ENCODE results near the gene FAM234A. TPM values are rescaled to one million over a fixed set of nuclear protein-coding genes. Genes with fewer than 3 reads are reported as not detected.
"Not testable (repeated sequence)": the region's sequence is repeated elsewhere in the genome, so short reads cannot be mapped to it uniquely, and the experiment has no call there.

Gene FAM234A
- 24.5 TPM for polyA plus RNA-seq (2012; ENCODE audit: missing spikeins)

- DNase-seq (ENCODE audit: insufficient read length): peak; percentile 92
- no peak for TF ChIP-seq TAF1 (IDR thresholded peaks at IDR 0.05; ENCODE audit: borderline replicate concordance, low read depth, low read length)
- TF ChIP-seq POLR2A (IDR thresholded peaks at IDR 0.05; ENCODE audit: low read depth, low read length): peak; percentile 87; the same call in 1 of the 2 replicates
- peak; percentile 78 for TF ChIP-seq POLR2AphosphoS5 (IDR thresholded peaks at IDR 0.05; ENCODE audit: low read depth, low read length)
- peak; percentile 99 for FAIRE-seq
These were observed at the start of gene FAM234A for GRCh38 chr16:234468-235305. Gene FAM234A (plus strand): TSS chr16:234821. CDS start chr16:254414, 19,593 bp downstream.

GRCh38 chr16:185213-185612, 49.4 kb upstream of the FAM234A start:
- no peak for DNase-seq (ENCODE audit: insufficient read length)
- no peak for FAIRE-seq
- TF ChIP-seq TAF1 (IDR thresholded peaks at IDR 0.05; ENCODE audit: borderline replicate concordance, low read depth, low read length) (no peak), POLR2A (IDR thresholded peaks at IDR 0.05; ENCODE audit: low read depth, low read length) (no peak), POLR2AphosphoS5 (IDR thresholded peaks at IDR 0.05; ENCODE audit: low read depth, low read length) (no peak)

- no peak for DNase-seq (ENCODE audit: insufficient read length)
- no peak for TF ChIP-seq TAF1 (IDR thresholded peaks at IDR 0.05; ENCODE audit: borderline replicate concordance, low read depth, low read length)
- TF ChIP-seq POLR2AphosphoS5 (IDR thresholded peaks at IDR 0.05; ENCODE audit: low read depth, low read length): no peak
- no peak for TF ChIP-seq POLR2A (IDR thresholded peaks at IDR 0.05; ENCODE audit: low read depth, low read length)
- no peak for FAIRE-seq
These were observed 48.9 kb upstream of the FAM234A start for GRCh38 chr16:185691-186090.

- no peak for FAIRE-seq
- TF ChIP-seq POLR2AphosphoS5 (IDR thresholded peaks at IDR 0.05; ENCODE audit: low read depth, low read length): no peak
- no peak for DNase-seq (ENCODE audit: insufficient read length)
These were observed 47.3 kb upstream of the FAM234A start for GRCh38 chr16:187330-187729.

- TF ChIP-seq POLR2A (IDR thresholded peaks at IDR 0.05; ENCODE audit: low read depth, low read length) (no peak), TAF1 (IDR thresholded peaks at IDR 0.05; ENCODE audit: borderline replicate concordance, low read depth, low read length) (no peak), POLR2AphosphoS5 (IDR thresholded peaks at IDR 0.05; ENCODE audit: low read depth, low read length) (no peak)
- DNase-seq (ENCODE audit: insufficient read length) (no peak), FAIRE-seq (no peak)
These were observed 45.9 kb upstream of the FAM234A start for GRCh38 chr16:188674-189073.

- no peak for FAIRE-seq
- TF ChIP-seq TAF1 (IDR thresholded peaks at IDR 0.05; ENCODE audit: borderline replicate concordance, low read depth, low read length) (no peak), POLR2AphosphoS5 (IDR thresholded peaks at IDR 0.05; ENCODE audit: low read depth, low read length) (0 out of 2 replicates have a peak, but pooled peaks have one; percentile 33), POLR2A (IDR thresholded peaks at IDR 0.05; ENCODE audit: low read depth, low read length) (no peak)
- DNase-seq (ENCODE audit: insufficient read length): no peak
These were observed 44.9 kb upstream of the FAM234A start for GRCh38 chr16:189604-190186.

GRCh38 chr16:191831-192230, 42.8 kb upstream of the FAM234A start:
- DNase-seq (ENCODE audit: insufficient read length) (no peak), FAIRE-seq (no peak)
- no peak for TF ChIP-seq TAF1 (IDR thresholded peaks at IDR 0.05; ENCODE audit: borderline replicate concordance, low read depth, low read length)
- TF ChIP-seq POLR2A (IDR thresholded peaks at IDR 0.05; ENCODE audit: low read depth, low read length): no peak

- TF ChIP-seq POLR2AphosphoS5 (IDR thresholded peaks at IDR 0.05; ENCODE audit: low read depth, low read length): no peak
- TF ChIP-seq POLR2A (IDR thresholded peaks at IDR 0.05; ENCODE audit: low read depth, low read length): no peak
- no peak for TF ChIP-seq TAF1 (IDR thresholded peaks at IDR 0.05; ENCODE audit: borderline replicate concordance, low read depth, low read length)
- FAIRE-seq (no peak), DNase-seq (ENCODE audit: insufficient read length) (no peak)
These were observed 41.9 kb upstream of the FAM234A start for GRCh38 chr16:192686-193085.

- DNase-seq (ENCODE audit: insufficient read length) (no peak), FAIRE-seq (no peak)
- no peak for TF ChIP-seq POLR2AphosphoS5 (IDR thresholded peaks at IDR 0.05; ENCODE audit: low read depth, low read length)
- TF ChIP-seq POLR2A (IDR thresholded peaks at IDR 0.05; ENCODE audit: low read depth, low read length): no peak
- TF ChIP-seq TAF1 (IDR thresholded peaks at IDR 0.05; ENCODE audit: borderline replicate concordance, low read depth, low read length): no peak
These were observed 41.2 kb upstream of the FAM234A start for GRCh38 chr16:193441-193840.

GRCh38 chr16:194516-194915, 40.1 kb upstream of the FAM234A start:
- FAIRE-seq (no peak), DNase-seq (ENCODE audit: insufficient read length) (no peak)
- TF ChIP-seq POLR2AphosphoS5 (IDR thresholded peaks at IDR 0.05; ENCODE audit: low read depth, low read length) (no peak), POLR2A (IDR thresholded peaks at IDR 0.05; ENCODE audit: low read depth, low read length) (no peak), TAF1 (IDR thresholded peaks at IDR 0.05; ENCODE audit: borderline replicate concordance, low read depth, low read length) (no peak)

GRCh38 chr16:200388-200787, 34.2 kb upstream of the FAM234A start:
- TF ChIP-seq POLR2A (IDR thresholded peaks at IDR 0.05; ENCODE audit: low read depth, low read length): no peak
- no peak for TF ChIP-seq POLR2AphosphoS5 (IDR thresholded peaks at IDR 0.05; ENCODE audit: low read depth, low read length)
- TF ChIP-seq TAF1 (IDR thresholded peaks at IDR 0.05; ENCODE audit: borderline replicate concordance, low read depth, low read length): no peak
- no peak for FAIRE-seq
- no peak for DNase-seq (ENCODE audit: insufficient read length)

GRCh38 chr16:203246-203645, 31.4 kb upstream of the FAM234A start:
- FAIRE-seq (no peak), DNase-seq (ENCODE audit: insufficient read length) (no peak)
- no peak for TF ChIP-seq POLR2A (IDR thresholded peaks at IDR 0.05; ENCODE audit: low read depth, low read length)
- TF ChIP-seq TAF1 (IDR thresholded peaks at IDR 0.05; ENCODE audit: borderline replicate concordance, low read depth, low read length): no peak
- no peak for TF ChIP-seq POLR2AphosphoS5 (IDR thresholded peaks at IDR 0.05; ENCODE audit: low read depth, low read length)

- not testable (repeated sequence) for FAIRE-seq; DNase-seq (ENCODE audit: insufficient read length)
These were observed 30.6 kb upstream of the FAM234A start for GRCh38 chr16:204046-204445.

GRCh38 chr16:209359-209758, 25.3 kb upstream of the FAM234A start:
- not testable (repeated sequence) for FAIRE-seq; DNase-seq (ENCODE audit: insufficient read length)

- not testable (repeated sequence) for DNase-seq (ENCODE audit: insufficient read length); FAIRE-seq
These were observed 22.9 kb upstream of the FAM234A start for GRCh38 chr16:211631-212180.
